ENCODE measurements around the gene TMEM52.

DNA sequence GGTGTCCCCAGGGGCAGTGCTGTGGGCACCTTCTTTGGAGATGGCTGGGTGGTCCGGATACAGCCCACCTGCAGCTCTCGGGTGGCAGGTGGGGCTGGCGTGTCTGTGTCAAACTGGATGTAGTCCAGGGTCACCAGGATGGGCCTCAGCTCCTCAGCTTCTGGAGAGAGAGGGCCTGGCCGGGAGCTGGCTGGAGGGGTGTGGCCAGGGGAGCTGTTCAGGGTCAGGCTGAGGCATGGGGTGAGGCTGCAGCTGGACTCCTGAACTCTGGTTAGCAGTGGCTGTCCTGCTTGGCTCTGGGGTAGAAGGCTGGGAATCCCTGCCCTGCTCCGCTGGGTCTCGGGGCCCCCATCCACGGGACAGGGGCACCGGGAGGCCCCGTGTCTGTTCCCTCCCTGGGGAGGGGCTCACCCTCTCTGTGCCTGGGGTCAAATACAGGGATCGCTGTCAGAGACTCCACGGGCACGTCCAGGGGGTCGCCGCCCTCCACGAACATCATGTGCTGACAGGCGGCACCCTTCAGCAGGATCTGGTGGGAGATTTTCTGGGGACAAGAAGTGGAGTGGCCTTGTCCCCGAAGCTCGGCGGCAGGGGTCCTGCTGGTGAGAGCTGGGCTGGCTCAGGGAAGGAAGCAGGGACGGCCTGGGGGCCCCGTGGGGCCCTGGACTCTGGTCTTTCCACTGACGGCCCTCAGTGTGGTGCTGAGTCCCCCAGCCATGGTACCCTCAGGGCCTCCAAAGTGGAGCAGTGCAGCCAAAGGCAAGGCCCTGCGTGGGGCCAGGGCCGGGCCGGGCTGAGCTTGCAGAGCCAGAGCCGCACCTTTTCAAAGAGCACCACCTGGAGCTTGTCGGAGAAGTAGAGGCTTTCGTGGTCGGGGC, 4.1 kb upstream of the TMEM52 start:
- TF ChIP-seq, protein P1, sequence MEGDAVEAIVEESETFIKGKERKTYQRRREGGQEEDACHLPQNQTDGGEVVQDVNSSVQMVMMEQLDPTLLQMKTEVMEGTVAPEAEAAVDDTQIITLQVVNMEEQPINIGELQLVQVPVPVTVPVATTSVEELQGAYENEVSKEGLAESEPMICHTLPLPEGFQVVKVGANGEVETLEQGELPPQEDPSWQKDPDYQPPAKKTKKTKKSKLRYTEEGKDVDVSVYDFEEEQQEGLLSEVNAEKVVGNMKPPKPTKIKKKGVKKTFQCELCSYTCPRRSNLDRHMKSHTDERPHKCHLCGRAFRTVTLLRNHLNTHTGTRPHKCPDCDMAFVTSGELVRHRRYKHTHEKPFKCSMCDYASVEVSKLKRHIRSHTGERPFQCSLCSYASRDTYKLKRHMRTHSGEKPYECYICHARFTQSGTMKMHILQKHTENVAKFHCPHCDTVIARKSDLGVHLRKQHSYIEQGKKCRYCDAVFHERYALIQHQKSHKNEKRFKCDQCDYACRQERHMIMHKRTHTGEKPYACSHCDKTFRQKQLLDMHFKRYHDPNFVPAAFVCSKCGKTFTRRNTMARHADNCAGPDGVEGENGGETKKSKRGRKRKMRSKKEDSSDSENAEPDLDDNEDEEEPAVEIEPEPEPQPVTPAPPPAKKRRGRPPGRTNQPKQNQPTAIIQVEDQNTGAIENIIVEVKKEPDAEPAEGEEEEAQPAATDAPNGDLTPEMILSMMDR (IDR thresholded peaks at IDR 0.05) = no peak
- TF ChIP-seq POLR2A (IDR thresholded peaks at IDR 0.05) = no peak
